NCI-H128 (cell line): ENCODE data around the gene KDM6A.
"Not testable (repeated sequence)": the region's sequence is repeated elsewhere in the genome, so short reads cannot be mapped to it uniquely, and the experiment has no call there.

Experiments
- DNase-seq: peaks from one replicate; lab custom pipeline; 2025; ENCODE audit not compliant: unreplicated experiment; lab: John Stamatoyannopoulos, UW

KDM6A gene

GRCh38 chrX:45068569-45068968, 195.6 kb downstream of the KDM6A start:
- DNase-seq, result no peak

- DNase-seq, result no peak
These were observed 197.4 kb downstream of the KDM6A start for GRCh38 chrX:45070116-45071007.

DNA sequence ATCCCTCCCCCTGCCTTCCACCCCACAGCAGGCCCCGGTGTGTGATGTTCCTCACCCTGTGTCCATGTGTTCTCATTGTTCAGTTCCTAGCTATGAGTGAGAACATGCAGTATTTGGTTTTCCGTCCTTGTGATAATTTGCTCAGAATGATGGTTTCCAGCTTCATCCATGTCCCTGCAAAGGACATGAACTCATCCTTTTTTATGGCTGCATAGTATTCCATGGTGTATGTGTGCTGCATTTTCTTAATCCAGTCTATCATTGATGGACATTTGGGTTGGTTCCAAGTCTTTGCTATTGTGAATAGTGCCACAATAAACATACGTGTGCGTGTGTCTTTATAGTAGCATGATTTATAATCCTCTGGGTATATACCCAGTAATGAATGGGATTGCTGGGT, 200.0 kb downstream of the KDM6A start:
- not testable (repeated sequence) for DNase-seq

DNA sequence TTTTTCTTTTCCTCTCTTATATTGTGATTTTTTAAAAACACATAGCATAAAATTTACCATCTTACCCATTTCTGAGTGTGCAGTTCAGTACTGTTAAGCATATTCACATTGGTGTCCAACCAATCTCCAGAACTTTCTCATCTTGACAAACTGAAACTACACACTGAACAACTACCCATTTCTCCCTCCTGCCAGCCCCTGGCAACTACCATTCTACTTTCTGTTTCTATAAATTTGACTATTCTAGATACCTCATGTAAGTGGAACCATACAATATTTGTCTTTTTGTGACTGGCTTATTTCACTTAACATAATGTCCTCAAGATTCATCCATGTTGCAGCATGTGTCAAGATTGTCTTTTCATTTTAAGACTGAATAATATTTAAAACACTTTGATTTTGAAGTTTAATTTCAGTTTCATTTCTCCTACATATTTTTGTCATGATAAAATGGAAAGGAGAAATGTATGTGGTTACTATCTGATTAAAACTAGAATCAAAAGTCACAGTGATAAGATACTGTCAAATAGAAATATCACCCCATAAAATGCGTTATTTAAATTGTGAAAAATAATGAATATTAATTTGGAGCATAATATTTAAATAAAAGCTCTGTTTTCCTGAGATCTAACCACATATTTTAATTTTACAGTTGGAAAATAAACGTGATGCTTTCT, 204.9 kb downstream of the KDM6A start:
- no peak for DNase-seq

GRCh38 chrX:45083314-45083713, 210.3 kb downstream of the KDM6A start:
- no peak for DNase-seq

DNA sequence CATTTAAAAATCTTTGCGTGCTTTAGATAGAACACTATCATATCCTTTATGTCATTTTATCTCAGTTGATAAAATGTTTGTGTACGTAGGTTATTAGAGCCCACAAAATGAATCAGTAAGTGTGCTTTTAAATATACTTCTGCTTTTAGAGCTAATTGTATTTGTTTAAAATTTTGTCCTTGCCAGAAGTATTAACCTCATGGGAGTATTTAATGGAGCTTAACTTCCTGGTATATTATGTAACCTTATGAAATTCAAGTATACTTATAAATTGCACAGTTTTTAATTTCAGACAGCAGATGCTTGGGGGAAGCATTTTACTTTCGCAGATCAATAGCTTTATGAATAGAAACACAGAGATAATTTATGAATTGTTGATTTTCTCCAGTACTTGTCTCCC, 237.5 kb downstream of the KDM6A start:
- no peak for DNase-seq

GRCh38 chrX:45126158-45126557, 253.2 kb downstream of the KDM6A start:
- no peak for DNase-seq

DNA sequence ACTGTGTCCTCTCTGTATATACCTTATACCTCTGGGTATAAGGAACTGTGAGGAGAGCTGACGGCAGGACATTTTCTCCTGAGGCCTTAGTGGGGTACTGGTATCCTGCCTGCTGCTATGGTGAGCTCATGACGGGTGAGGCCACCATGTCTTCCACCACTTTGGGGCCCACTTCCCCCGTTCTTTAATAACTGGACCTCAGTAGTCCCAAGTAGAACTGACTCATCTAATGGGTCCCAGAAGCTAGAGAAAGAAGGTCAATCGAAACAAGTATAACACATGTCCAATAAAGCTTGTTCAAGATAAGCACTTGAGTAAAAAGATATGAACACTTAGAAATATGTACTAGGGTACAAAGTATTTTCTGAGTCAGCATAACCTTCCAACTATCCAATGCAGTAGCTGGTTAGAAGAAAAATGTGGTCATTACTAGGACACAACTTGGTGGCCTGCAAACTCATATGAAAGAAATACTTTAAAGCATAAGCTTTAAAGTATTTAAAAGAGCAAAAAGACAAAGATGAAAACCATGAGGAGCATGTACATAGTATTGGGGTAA, 256.0 kb downstream of the KDM6A start:
- DNase-seq, result no peak

DNA sequence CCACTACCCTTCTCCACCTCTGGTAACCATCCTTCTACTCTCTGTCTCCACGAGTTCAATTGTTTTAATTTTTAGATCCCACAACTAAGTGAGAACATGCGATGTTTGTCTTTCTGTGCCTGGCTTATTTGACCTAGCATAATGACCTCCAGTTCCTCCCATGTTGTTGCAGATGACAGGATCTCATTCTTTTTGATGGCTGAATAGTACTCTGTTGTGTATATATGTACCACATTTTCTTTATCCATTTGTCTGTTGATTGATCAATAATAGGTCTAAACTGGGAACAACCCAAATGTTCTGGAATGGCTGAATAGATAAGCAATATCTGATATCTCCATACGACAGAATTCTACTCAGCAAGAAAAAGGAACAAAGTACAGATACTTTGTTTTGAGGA, 260.5 kb downstream of the KDM6A start:
- no peak for DNase-seq

DNA sequence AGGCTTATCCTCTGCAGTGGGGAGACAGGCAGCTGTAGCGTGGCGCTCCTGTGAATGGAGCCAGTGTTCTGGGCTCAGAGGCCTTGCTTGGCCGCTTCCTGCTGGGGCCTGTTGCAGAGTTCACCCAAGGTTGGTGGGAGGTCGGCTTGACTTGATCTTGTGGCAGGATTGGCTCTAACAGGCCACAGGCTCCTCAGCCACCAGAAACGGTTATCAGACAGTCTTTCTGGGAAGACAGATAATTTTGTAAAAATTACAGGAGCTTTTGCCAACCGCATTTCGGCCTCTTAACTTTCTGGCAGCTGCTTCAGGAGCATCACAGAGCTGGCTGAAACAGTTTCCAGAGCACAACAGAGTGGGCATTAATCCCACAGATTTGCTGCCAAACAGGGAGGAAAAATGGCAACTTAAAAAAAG, 261.3 kb downstream of the KDM6A start:
- no peak for DNase-seq

DNA sequence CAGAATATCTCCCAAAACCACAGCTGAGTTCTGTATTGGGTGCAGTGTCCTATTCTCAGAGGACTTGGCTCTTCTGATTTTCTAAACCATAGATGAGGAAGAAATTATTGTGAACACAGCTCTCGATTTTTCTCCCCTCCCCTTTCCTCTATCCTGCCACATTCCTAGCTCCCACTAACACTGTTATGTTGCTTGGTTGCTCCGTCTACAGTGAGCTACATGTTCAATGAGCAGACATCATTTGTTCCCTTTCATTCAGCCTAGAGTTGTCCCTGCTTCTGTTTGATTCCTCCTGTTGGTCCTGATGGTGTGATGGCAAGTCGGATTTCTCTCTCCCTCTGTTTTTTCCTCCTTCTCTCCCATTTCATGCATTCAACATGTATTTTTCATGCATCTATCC, 261.8 kb downstream of the KDM6A start:
- DNase-seq, result no peak

GRCh38 chrX:45135391-45136075, 262.5 kb downstream of the KDM6A start:
- DNase-seq, result not testable (repeated sequence)

- DNase-seq, result no peak
These were observed 264.5 kb downstream of the KDM6A start for GRCh38 chrX:45137531-45137930.

GRCh38 chrX:45138525-45138924, 265.5 kb downstream of the KDM6A start:
- no peak for DNase-seq

- DNase-seq, result no peak
These were observed 267.8 kb downstream of the KDM6A start for GRCh38 chrX:45140812-45141211.

GRCh38 chrX:45142185-45142584, 269.2 kb downstream of the KDM6A start:
- no peak for DNase-seq

GRCh38 chrX:45143455-45143854, 270.5 kb downstream of the KDM6A start:
- no peak for DNase-seq

DNA sequence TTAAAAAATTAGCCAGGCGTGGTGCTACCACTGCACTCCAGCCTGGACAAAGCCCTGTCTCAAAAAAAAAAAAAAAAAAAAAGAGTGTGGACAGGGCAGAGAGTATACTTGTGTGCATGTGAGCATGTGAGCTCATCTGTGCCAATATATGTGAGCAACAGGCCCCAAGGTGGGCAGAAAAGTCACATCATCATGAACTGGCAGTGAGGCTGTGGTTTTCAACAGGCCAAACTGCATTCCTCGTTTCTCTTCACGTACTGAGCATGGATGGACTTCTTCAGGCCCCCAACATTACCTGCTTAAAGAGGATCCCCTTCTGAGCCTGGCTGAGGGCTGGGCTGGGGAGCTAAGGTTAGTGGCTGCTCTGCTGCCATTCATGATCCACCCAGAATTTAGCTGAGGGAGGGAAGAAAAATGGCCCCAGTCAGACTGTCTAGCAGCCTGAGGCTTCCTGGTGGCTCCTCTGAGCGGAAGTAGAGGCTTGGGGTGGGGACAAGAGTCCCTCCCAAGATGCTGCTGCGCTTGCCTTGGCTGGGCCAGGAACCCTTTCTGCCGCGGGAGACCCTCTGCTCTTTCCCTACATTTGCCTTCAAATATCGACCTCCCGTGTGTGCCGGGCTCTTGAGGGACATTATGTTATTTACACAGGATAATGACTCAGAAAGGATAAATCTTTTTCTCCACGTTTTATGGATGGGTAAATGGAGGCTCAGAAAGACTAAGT, 272.7 kb downstream of the KDM6A start:
- DNase-seq, result no peak

DNA sequence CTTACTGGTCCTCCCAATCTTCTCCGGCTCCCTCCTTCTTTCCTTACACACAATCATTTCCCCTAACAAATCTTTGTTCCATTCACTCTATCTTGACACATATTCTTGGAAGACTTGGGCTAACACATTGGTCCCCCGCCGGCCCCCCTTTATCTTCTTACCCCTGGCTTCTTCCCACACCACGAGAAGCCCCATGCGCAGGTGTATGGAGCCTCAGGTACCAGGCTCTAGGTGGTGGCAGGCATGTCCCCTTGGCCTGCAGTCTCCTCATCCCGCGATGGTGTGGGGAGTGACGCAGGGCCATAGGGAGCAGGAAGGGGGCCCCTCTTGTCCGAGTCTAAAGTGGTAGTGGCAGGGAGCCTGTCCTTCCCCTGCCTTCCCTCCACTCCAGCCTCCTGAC, 277.8 kb downstream of the KDM6A start:
- no peak for DNase-seq

DNA sequence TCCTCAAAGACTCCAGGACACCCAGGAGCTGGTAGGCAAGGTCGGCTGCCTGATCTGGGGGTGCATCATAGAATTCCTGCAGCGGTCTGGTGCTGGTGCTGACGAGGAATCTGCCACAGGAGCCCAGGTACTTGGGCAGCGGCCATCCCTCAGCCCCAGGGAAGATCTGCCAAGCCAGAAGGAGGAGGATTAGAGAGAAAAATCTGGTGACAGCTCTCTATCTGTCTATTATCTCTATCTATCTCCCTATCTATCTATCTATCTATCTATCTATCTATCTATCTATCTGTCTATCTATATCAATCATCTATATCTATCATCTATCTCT, 281.0 kb downstream of the KDM6A start:
- DNase-seq, result no peak

- DNase-seq, result no peak
These were observed 281.5 kb downstream of the KDM6A start for GRCh38 chrX:45154462-45154861.
